Activated CD8-positive, alpha-beta memory T cell treated with anti-CD3 and anti-CD28 coated beads for 4 hours (primary cell): Measurements from ENCODE around the gene POU3F3.

Source experiments
- DNase-seq, 2 donors: peaks; one replicate each; pipeline ENCODE4 v3.0.0-alpha.2; 2020; ENCODE audit warnings: low read depth in 2 of 2

Gene POU3F3

GRCh38 chr2:104853534-104854497 is at the start of gene POU3F3:
POU3F3 (plus strand) TSS chr2:104854115; CDS start chr2:104855511, 1,396 bp downstream.
- peak in 1 of 2 donors; percentile 38 for DNase-seq

- no peak for DNase-seq
These were observed 49.6 kb upstream of the POU3F3 start for GRCh38 chr2:104804148-104804890.

- DNase-seq: no peak
These were observed 41.6 kb upstream of the POU3F3 start for GRCh38 chr2:104812286-104812685.

- no peak for DNase-seq
These were observed 37.8 kb upstream of the POU3F3 start for GRCh38 chr2:104816143-104816542.

- DNase-seq: no peak
These were observed 35.7 kb upstream of the POU3F3 start for GRCh38 chr2:104818264-104818663.

GRCh38 chr2:104820126-104820525 is 33.8 kb upstream of the POU3F3 start:
- no peak for DNase-seq

GRCh38 chr2:104825124-104825865 is 28.6 kb upstream of the POU3F3 start:
- DNase-seq: no peak

- DNase-seq: no peak
These were observed 27.9 kb upstream of the POU3F3 start for GRCh38 chr2:104826016-104826415.

GRCh38 chr2:104831742-104832141 is 22.2 kb upstream of the POU3F3 start:
- DNase-seq: no peak

GRCh38 chr2:104834431-104835153 is 19.3 kb upstream of the POU3F3 start:
- DNase-seq: no peak

- DNase-seq: no peak
These were observed 17.6 kb upstream of the POU3F3 start for GRCh38 chr2:104836265-104836664.

GRCh38 chr2:104836841-104837240 is 17.1 kb upstream of the POU3F3 start:
- DNase-seq: no peak

- no peak for DNase-seq
These were observed 13.8 kb upstream of the POU3F3 start for GRCh38 chr2:104840156-104840555.

- no peak for DNase-seq
These were observed 12.9 kb upstream of the POU3F3 start for GRCh38 chr2:104840893-104841585.

- no peak for DNase-seq
These were observed 12.2 kb upstream of the POU3F3 start for GRCh38 chr2:104841744-104842143.

GRCh38 chr2:104844807-104845551 is 8.9 kb upstream of the POU3F3 start:
- DNase-seq: no peak

GRCh38 chr2:104845552-104845931 is 8.4 kb upstream of the POU3F3 start:
- no peak for DNase-seq

- DNase-seq: no peak
These were observed 7.7 kb upstream of the POU3F3 start for GRCh38 chr2:104845946-104846785.
